Psoas muscle (tissue), 8 donors: ENCODE results near the gene FCER1A. TPM values are rescaled to one million over a fixed set of nuclear protein-coding genes. Genes with fewer than 3 reads are reported as not detected.
"Not testable (repeated sequence)": the region's sequence is repeated elsewhere in the genome, so short reads cannot be mapped to it uniquely, and the experiment has no call there.

Source experiments
- ATAC-seq, 4 donors: fragments of 200-7000 bp; cut with Tn5 transposase; one replicate each; pipeline ENCODE4 v1.9.1; 2020; ENCODE audit warnings: moderate library complexity in 3 of 4, mild to moderate bottlenecking in 2 of 4
- DNase-seq, 2 donors: peaks; one replicate each; pipeline ENCODE4 v3.0.0-alpha.2; 2020
- H3K27ac ChIP-seq: fragments of 200-600 bp; one replicate; pipeline ENCODE4 v1.8.0; 2022
- H3K27me3 ChIP-seq, 3 donors: fragments of 200-600 bp in 1 of 3; one replicate each; pipeline versions ENCODE4 v1.6.1 to v1.8.0; 2013 to 2022; ENCODE audit warnings: low read length in 2 of 3, mild to moderate bottlenecking in 2 of 3, moderate library complexity in 1 of 3; ENCODE audit not compliant: insufficient read depth in 3 of 3
- H3K36me3 ChIP-seq, 2 donors: fragments of 200-600 bp in 1 of 2; one replicate each; pipeline versions ENCODE4 v1.6.1 to v1.8.0; 2013 to 2022; ENCODE audit warnings: low read depth in 1 of 2, mild to moderate bottlenecking in 1 of 2, moderate library complexity in 1 of 2; ENCODE audit not compliant: insufficient read depth in 1 of 2
- H3K4me1 ChIP-seq: fragments of 200-600 bp; one replicate; pipeline ENCODE4 v1.8.0; 2022
- H3K4me3 ChIP-seq: fragments of 200-600 bp; one replicate; pipeline ENCODE4 v1.8.0; 2022; ENCODE audit warnings: mild to moderate bottlenecking
- H3K9me3 ChIP-seq: fragments of 200-600 bp; one replicate; pipeline ENCODE4 v1.8.0; 2022
- WGBS, 3 donors: extraction: QIAGEN DNeasy Blood & Tissue Kit; methylation state at CpG; one replicate each; pipeline versions ENCODE4 v1.1.6 to v1.1.7; 2013; 5-methylcytosine and 5-hydroxymethylcytosine counted together
- intact Hi-C, 2 donors: fragments of 100-400 bp; cut with DNase I; formaldehyde crosslinking; loops; one replicate each; pipeline versions ENCODE4 v1.11.0 to v1.14.2; 2022
- polyA plus RNA-seq, 3 donors: library from polyadenylated mRNA; stranded (reverse); fragments of 200-250 nt; gene quantifications; one replicate each; pipeline ENCODE4 v1.2.3, GENCODE V29; 2013
- total RNA-seq, 4 donors: library from RNA; stranded (reverse); fragmentation: NEBNext Ultra II Directional in 2 of 4; extraction: Animal tissue kit (Norgen Biotek cat#: 25700) in 2 of 4; gene quantifications; one replicate each; pipeline versions ENCODE4 v1.2.1 to v1.2.4, GENCODE V29; 2021 to 2023
- TF ChIP-seq, protein P1 (sequence below): fragments of 200-600 bp; IDR thresholded peaks from one replicate; pipeline ENCODE4 v1.8.0; 2022; ENCODE audit warnings: antibody characterized with exemption
- donor health status: healthy with polysubstance abuse.
- donor health status: DM: no; HTN: no; CAD: no; lungs with moderate emphysema.
- donor health status: Bipolar disorder and iron deficiency.
- donor health status: healthy.
- donor health status: DM: yes; HTN: yes; CAD: no.
- donor health status: DM: no; HTN: no; CAD: no.
- donor health status: DM: no; HTN: no; CAD: no.
- donor health status: DM: yes; HTN: yes; CAD: no.

The FCER1A gene
- total and polyA plus RNA-seq, 7 donors, result 0.07 to 0.71 (median 0.28) TPM; not detected in 2

DNA sequence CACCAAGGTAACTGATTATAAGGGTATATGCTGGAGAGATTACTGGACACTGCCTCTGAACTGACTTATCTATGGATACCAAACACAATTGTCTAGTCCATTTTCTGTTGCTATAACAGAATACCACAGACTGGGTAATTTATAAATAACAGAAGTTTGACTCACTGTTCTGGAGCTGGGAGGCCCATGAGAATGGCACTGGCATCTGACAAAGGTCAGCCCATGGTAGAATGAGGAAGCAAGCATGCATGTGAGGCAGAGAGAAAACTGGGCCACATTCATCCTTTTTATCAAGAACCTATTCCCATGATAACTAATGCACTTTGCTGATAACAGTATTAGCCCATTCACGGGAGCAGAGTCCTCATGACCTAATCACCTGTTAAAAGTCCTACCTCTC is 37.4 kb downstream of the FCER1A start:
- 69 to 82% (median 74%) methylated on average over 1 of the region's 1 CpG for WGBS, 3 donors
- TF ChIP-seq, protein P1, sequence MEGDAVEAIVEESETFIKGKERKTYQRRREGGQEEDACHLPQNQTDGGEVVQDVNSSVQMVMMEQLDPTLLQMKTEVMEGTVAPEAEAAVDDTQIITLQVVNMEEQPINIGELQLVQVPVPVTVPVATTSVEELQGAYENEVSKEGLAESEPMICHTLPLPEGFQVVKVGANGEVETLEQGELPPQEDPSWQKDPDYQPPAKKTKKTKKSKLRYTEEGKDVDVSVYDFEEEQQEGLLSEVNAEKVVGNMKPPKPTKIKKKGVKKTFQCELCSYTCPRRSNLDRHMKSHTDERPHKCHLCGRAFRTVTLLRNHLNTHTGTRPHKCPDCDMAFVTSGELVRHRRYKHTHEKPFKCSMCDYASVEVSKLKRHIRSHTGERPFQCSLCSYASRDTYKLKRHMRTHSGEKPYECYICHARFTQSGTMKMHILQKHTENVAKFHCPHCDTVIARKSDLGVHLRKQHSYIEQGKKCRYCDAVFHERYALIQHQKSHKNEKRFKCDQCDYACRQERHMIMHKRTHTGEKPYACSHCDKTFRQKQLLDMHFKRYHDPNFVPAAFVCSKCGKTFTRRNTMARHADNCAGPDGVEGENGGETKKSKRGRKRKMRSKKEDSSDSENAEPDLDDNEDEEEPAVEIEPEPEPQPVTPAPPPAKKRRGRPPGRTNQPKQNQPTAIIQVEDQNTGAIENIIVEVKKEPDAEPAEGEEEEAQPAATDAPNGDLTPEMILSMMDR, result no peak
- no peaks in the 10 kb centered on the region for H3K27me3 ChIP-seq
- no peaks in the 10 kb centered on the region for H3K9me3 ChIP-seq
- intact Hi-C loops, result no loop called here
- no peaks in the 10 kb centered on the region for H3K4me1 ChIP-seq
- no peaks in the 10 kb centered on the region for H3K36me3 ChIP-seq
- no peak overlapping the region for H3K4me3 ChIP-seq
- DNase-seq, result no peak
- H3K27ac ChIP-seq, result no peak overlapping the region
- no peak for ATAC-seq

DNA sequence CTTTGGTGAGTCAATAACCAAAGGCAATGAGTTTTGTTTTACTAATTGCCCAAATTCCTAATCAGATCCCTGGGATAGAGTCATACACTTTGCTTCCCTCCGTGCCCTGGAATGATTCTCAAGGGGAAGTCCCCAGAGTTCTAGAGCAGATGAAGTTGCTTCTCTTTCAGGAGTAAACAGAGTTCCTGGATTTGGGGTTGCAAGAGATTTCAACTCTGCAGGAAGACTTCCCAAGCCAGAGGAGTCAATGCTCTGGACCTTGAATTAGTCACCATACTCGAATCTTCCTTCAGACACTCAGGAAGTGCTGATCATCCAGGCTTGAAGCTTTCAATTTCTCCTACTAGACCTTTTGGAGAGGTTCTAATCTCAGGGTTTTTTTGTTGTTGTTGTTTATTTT is 39.6 kb downstream of the FCER1A start:
- no peak for DNase-seq
- H3K36me3 ChIP-seq, result no peaks in the 10 kb centered on the region
- intact Hi-C loops, result no loop called here

DNA sequence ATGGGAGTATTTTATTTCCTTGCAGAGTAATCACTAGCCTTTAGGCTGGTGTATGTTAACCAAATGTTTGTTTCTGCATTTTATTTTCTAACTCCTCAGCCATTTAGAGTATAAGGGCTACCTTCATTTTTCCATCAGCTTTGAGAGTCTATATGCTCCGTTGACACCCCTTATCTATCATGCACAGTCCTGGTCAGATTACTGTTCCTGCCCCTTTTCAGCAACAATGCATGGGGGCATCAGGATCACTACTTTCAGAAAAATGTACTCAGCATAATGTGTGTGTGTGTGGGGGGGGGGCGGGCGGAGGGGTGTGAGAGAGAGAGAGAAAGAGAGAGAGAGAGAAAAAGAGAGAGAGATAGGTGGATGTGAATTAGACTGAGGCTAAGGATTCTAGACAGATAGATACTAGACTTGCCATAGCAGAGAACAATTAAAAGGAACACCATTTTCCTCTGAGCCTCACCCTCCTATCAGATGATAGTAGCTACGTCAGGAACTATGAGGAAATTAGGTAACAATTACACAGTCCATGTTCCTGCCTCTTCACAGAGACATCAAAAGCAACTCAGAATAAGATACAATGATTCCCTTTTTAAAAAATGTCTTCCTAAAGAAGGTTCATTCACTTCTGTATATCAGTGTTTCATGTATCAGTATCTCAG is 40.8 kb downstream of the FCER1A start:
- Histone ChIP-seq H3K27me3 (no peaks in the 10 kb centered on the region), H3K36me3 (no peaks in the 10 kb centered on the region), H3K27ac (no peak overlapping the region), H3K4me1 (no peaks in the 10 kb centered on the region), H3K4me3 (no peak overlapping the region), H3K9me3 (no peaks in the 10 kb centered on the region)
- DNase-seq (no peak), ATAC-seq (no peak)
- intact Hi-C loops, result no loop called here
- TF ChIP-seq, protein P1, result no peak
- 60 to 76% (median 66%) methylated on average over 3 to 4 of the region's 4 CpGs for WGBS, 3 donors

More for the DNA sequence above, 39.6 kb downstream of the FCER1A start:
- TF ChIP-seq, protein P1, result no peak
- no peaks in the 10 kb centered on the region for H3K4me1 ChIP-seq
- no peaks in the 10 kb centered on the region for H3K9me3 ChIP-seq
- no peak overlapping the region for H3K27ac ChIP-seq
- no peak overlapping the region for H3K4me3 ChIP-seq
- no peak for ATAC-seq
- WGBS, 3 donors, result 38 to 50% (median 42%) methylated on average over 2 of the region's 2 CpGs
- H3K27me3 ChIP-seq, result no peaks in the 10 kb centered on the region

DNA sequence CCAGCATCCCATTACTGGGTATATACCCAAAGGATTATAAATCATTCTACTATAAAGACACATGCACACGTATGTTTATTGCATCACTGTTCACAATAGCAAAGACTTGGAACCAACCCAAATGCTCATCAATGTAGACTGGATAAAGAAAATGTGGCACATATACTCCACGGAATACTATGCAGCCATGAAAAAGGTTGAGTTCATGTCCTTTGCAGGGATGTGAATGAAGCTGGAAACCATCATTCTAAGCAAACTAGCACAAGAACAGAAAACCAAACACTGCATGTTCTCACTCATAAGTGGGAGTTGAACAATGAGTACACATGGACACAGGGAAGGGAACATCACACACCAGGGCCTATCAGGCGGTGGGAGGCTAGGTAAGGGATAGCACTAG is 47.2 kb downstream of the FCER1A start:
- H3K9me3 ChIP-seq, result peaks cover 11% of the 10 kb centered on the region
- ATAC-seq, H3K4me1 ChIP-seq, DNase-seq, intact Hi-C loops, H3K27me3 ChIP-seq, H3K36me3 ChIP-seq, H3K27ac ChIP-seq, H3K4me3 ChIP-seq: not testable (repeated sequence)
- 81 to 86% (median 81%) methylated on average over 3 of the region's 3 CpGs for WGBS, 3 donors

DNA sequence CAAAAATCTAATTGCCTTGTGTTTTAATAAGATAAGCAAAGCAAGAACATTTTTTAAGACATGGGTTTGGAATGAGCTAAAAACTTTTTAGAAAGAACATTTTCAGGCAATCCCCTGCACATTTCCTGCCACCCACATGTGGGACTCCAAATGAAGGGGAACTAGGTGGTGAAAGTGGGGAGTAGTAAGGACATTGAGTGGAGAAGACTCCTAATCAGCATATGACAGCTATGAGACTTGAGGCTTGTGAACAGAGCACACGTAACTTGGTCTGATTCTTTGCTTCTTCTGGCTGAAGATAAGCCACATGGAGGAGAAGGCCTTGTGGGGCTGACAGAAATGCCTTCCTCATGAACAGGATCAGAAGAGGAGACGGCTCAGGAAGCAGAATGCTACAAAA is 50.3 kb downstream of the FCER1A start:
- TF ChIP-seq, protein P1, result no peak
- no peak overlapping the region for H3K4me3 ChIP-seq
- no peak overlapping the region for H3K27ac ChIP-seq
- no peak for ATAC-seq
- H3K4me1 ChIP-seq, result no peaks in the 10 kb centered on the region
- no peaks in the 10 kb centered on the region for H3K27me3 ChIP-seq
- H3K36me3 ChIP-seq, result no peaks in the 10 kb centered on the region
- WGBS, 3 donors, result 56 to 71% (median 58%) methylated on average over 2 of the region's 2 CpGs
- DNase-seq, result no peak
- H3K9me3 ChIP-seq, result peaks cover 11% of the 10 kb centered on the region
- intact Hi-C loops, result no loop called here

Other genes starting within 250 kb of the FCER1A start
- gene AIM2, start 225.6 kb upstream of the FCER1A start, total RNA-seq, result under 1 TPM in 3 of 4 donors, not detected in 1; 0.38 to 0.52 (median 0.40) TPM
- gene AIM2, start 225.6 kb upstream of the FCER1A start, polyA plus RNA-seq, result under 1 TPM in 2 of 3 donors, not detected in 1; 0.06 to 0.07 TPM
- gene CADM3, start 130.7 kb upstream of the FCER1A start, total RNA-seq, result 1 to 10 TPM in 2 of 4 donors, under 1 TPM in 2; 0.89 to 2.2 (median 1.1) TPM
- gene CADM3, start 130.7 kb upstream of the FCER1A start, polyA plus RNA-seq, result under 1 TPM; 0.32 to 0.83 (median 0.79) TPM
- gene ACKR1, start 97.5 kb upstream of the FCER1A start, total RNA-seq, result 10 to 100 TPM; 11.1 to 24.0 (median 15.1) TPM
- 10 to 100 TPM; 11.8 to 21.2 (median 16.3) TPM for gene ACKR1, start 97.5 kb upstream of the FCER1A start, polyA plus RNA-seq
- gene OR10J4, start 129.9 kb downstream of the FCER1A start, total RNA-seq, result not detected
- not detected for gene OR10J4, start 129.9 kb downstream of the FCER1A start, polyA plus RNA-seq
- not detected for gene OR10J1, start 137.4 kb downstream of the FCER1A start, total RNA-seq
- gene OR10J1, start 137.4 kb downstream of the FCER1A start, polyA plus RNA-seq, result not detected
- not detected for gene OR10J5, start 233.7 kb downstream of the FCER1A start, total RNA-seq
- gene OR10J5, start 233.7 kb downstream of the FCER1A start, polyA plus RNA-seq, result not detected